ENCODE measurements around the gene RNF157. TPM values are rescaled to one million over a fixed set of nuclear protein-coding genes. Genes with fewer than 3 reads are reported as not detected.

The RNF157 gene
- total and polyA plus RNA-seq, 9 of the 15 experiments (the other 6 are each of a cell fraction or from before 2014, with no cell fraction given), result 8.1 to 31.7 (median 20.8) TPM

- TF ChIP-seq RBM22 (IDR thresholded peaks at IDR 0.05; ENCODE audit: low read depth, low read length, poor library complexity, severe bottlenecking) (peak; percentile 79), ATF3 (IDR thresholded peaks at IDR 0.05) (peak; percentile 73), ATF3 (CRISPR knock-in tag; conservative IDR thresholded peaks at IDR 0.05) (no peak), ATF1 (CRISPR knock-in tag; IDR thresholded peaks at IDR 0.05) (no peak), ATF1 (tag; IDR thresholded peaks at IDR 0.05) (no peak), TCF7L2 (IDR thresholded peaks at IDR 0.05; ENCODE audit: low read depth, low read length) (no peak), TFAP4 (CRISPR knock-in tag; IDR thresholded peaks at IDR 0.05; ENCODE audit: borderline replicate concordance) (peak; percentile 42), SIN3A (IDR thresholded peaks at IDR 0.05; ENCODE audit: borderline replicate concordance in 2 of 2, control insufficient read depth in 1 of 2, low read depth in 2 of 2, low read length in 2 of 2) (peak in 1 of 2 experiments; percentile 29; a peak in 1 of 4 replicates), POLR2G (IDR thresholded peaks at IDR 0.05; ENCODE audit: low read depth, low read length) (peak; percentile 70), KDM5B (IDR thresholded peaks at IDR 0.05; ENCODE audit: insufficient replicate concordance, low read depth, low read length) (peak; percentile 28)
Observed at GRCh38 chr17:76272541-76273444, 32.5 kb upstream of the RNF157 start (continued).
